Adrenal gland (tissue), 12 donors: ENCODE data around the gene SP6. TPM values are rescaled to one million over a fixed set of nuclear protein-coding genes. Genes with fewer than 3 reads are reported as not detected.

Experiments
- DNase-seq, 7 donors: peaks; one replicate each; pipeline ENCODE4 v3.0.0-alpha.2; 2019 to 2020
- H3K27ac ChIP-seq, 5 donors: fragments of 200-600 bp; sonication (generic) in 4 of 5; 1 replicate in 3 of 5; 2 replicates in 2 of 5; pipeline versions ENCODE4 v1.5.1 to v1.8.0; 2016 to 2020; ENCODE audit warnings: mild to moderate bottlenecking in 1 of 5
- H3K27me3 ChIP-seq: fragments of 200-600 bp; 2 replicates; pipeline ENCODE4 v1.8.0; 2021
- H3K36me3 ChIP-seq, 2 donors: fragments of 200-600 bp; replicated peaks in 1 of 2; 1 replicate in 1 of 2; 2 replicates in 1 of 2; pipeline versions ENCODE4 v1.5.1 to v1.8.0; 2018 to 2022
- H3K4me1 ChIP-seq, 2 donors: fragments of 200-600 bp; replicated peaks in 1 of 2; 1 replicate in 1 of 2; 2 replicates in 1 of 2; pipeline versions ENCODE4 v1.5.1 to v1.8.0; 2018 to 2021
- H3K4me3 ChIP-seq, 4 donors: fragments of 200-600 bp; sonication (generic) in 3 of 4; one replicate each; pipeline ENCODE4 v1.5.1; 2016 to 2018
- H3K9me3 ChIP-seq, 3 donors: fragments of 200-600 bp; sonication (generic) in 1 of 3; replicated peaks in 1 of 3; 1 replicate in 2 of 3; 2 replicates in 1 of 3; pipeline versions ENCODE4 v1.5.1 to v1.8.0; 2016 to 2021
- CTCF ChIP-seq, 6 experiments: fragments of 450-650 bp in 4 of 6; fragments of 200-600 bp in 2 of 6; sonication (generic) in 1 of 6; IDR thresholded peaks; 1 replicate in 5 of 6; 2 replicates in 1 of 6; pipeline versions ENCODE4 v1.5.1 to v1.8.0; 2016 to 2021; ENCODE audit warnings: antibody characterized with exemption in 6 of 6, mild to moderate bottlenecking in 2 of 6, moderate library complexity in 1 of 6
- POLR2A ChIP-seq, 2 donors: fragments of 450-650 bp; IDR thresholded peaks; one replicate each; pipeline ENCODE4 v1.6.1; 2017; ENCODE audit warnings: antibody characterized with exemption in 2 of 2, mild to moderate bottlenecking in 2 of 2, moderate library complexity in 1 of 2
- WGBS, 4 donors: extraction: QIAGEN DNeasy Blood & Tissue Kit in 2 of 4; methylation state at CpG; one replicate each; pipeline versions ENCODE4 v1.1.5 to v1.1.7; 2013 to 2017; 5-methylcytosine and 5-hydroxymethylcytosine counted together
- intact Hi-C, 2 donors: fragments of 100-400 bp; cut with DNase I; formaldehyde crosslinking; loops; one replicate each; pipeline versions ENCODE4 v1.14.1 to v1.15.0; 2022 to 2023
- polyA plus RNA-seq, 3 donors: library from polyadenylated mRNA; stranded (reverse); fragments of 200-250 nt in 2 of 3; fragments of 350-450 nt in 1 of 3; fragmentation: Illumina TruSeq in 1 of 3; extraction: RNeasy Lipid Tissue Mini Kit (QIAGEN cat#74804) in 1 of 3; gene quantifications; one replicate each; pipeline ENCODE4 v1.2.3, GENCODE V29; 2013 to 2014
- total RNA-seq, 9 donors: library from RNA; depleted of rRNA in 4 of 9; stranded (reverse); fragments of >200 nt in 4 of 9; fragments of 120-200 nt in 1 of 9; fragmentation: NEBNext Ultra II Directional in 1 of 9; extraction: Animal tissue kit (Norgen Biotek cat#: 25700) in 1 of 9; gene quantifications; one replicate each; pipeline versions ENCODE4 v1.1.0 to v1.2.4, GENCODE V29; 2013 to 2023
- donor health status: healthy with polysubstance abuse.
- donor health status: Bipolar disorder and iron deficiency.
- donor health status: DM: yes; HTN: yes; CAD: no.
- donor health status: DM: no; HTN: no; CAD: no.
- donor health status: DM: no; HTN: no; CAD: no.
- donor health status: DM: yes; HTN: yes; CAD: no.

SP6 gene
- total and polyA plus RNA-seq, 12 donors, result 0.06 to 3.5 (median 1.0) TPM

GRCh38 chr17:47830396-47831002, 20.5 kb downstream of the SP6 start:
- WGBS, 4 donors, result 60 to 66% (median 62%) methylated on average over 18 of the region's 18 CpGs
- TF ChIP-seq CTCF (IDR thresholded peaks at IDR 0.05) (no peak), POLR2A (IDR thresholded peaks at IDR 0.05) (no peak)
- intact Hi-C loops, result no loop called here

GRCh38 chr17:47829870-47830269, 21.1 kb downstream of the SP6 start:
- WGBS, 4 donors, result 79 to 94% (median 90%) methylated on average over 3 of the region's 3 CpGs
- TF ChIP-seq CTCF (IDR thresholded peaks at IDR 0.05), result no peak
- no peak for TF ChIP-seq POLR2A (IDR thresholded peaks at IDR 0.05)

More at GRCh38 chr17:47830396-47831002, 20.5 kb downstream of the SP6 start:
- Histone ChIP-seq H3K27me3 (no peaks in the 10 kb centered on the region), H3K4me3 (peak overlapping the region in 2 of 4 donors; percentile 55 to 95), H3K27ac (peak overlapping the region in 3 of 5 donors; percentile 42 to 85 (median 72)), H3K4me1 (peaks cover 6 to 16% of the 10 kb centered on the region in 2 donors), H3K36me3 (peaks cover 0 to 31% of the 10 kb centered on the region in 2 donors), H3K9me3 (no peaks in the 10 kb centered on the region)
- DNase-seq, result peak in 2 of 7 donors; percentile 21 to 58

GRCh38 chr17:47823519-47823918, 27.4 kb downstream of the SP6 start:
- Histone ChIP-seq H3K36me3 (peaks cover 0 to 56% of the 10 kb centered on the region in 2 donors), H3K9me3 (no peaks in the 10 kb centered on the region), H3K4me1 (peaks cover 11 to 12% of the 10 kb centered on the region in 2 donors), H3K27me3 (no peaks in the 10 kb centered on the region), H3K27ac (no peak overlapping the region), H3K4me3 (no peak overlapping the region)
- TF ChIP-seq POLR2A (IDR thresholded peaks at IDR 0.05) (no peak), CTCF (IDR thresholded peaks at IDR 0.05) (no peak)
- intact Hi-C loops, result no loop called here
- 89 to 93% (median 92%) methylated on average over 4 of the region's 4 CpGs for WGBS, 4 donors
- DNase-seq, result no peak

More at GRCh38 chr17:47829870-47830269, 21.1 kb downstream of the SP6 start:
- Histone ChIP-seq H3K9me3 (no peaks in the 10 kb centered on the region), H3K27me3 (no peaks in the 10 kb centered on the region), H3K4me3 (no peak overlapping the region), H3K27ac (no peak overlapping the region), H3K36me3 (peaks cover 0 to 36% of the 10 kb centered on the region in 2 donors), H3K4me1 (peaks cover 6 to 16% of the 10 kb centered on the region in 2 donors)
- intact Hi-C loops, result no loop called here
- DNase-seq, result no peak

GRCh38 chr17:47822785-47823184, 28.2 kb downstream of the SP6 start:
- Histone ChIP-seq H3K36me3 (peaks cover 0 to 50% of the 10 kb centered on the region in 2 donors), H3K9me3 (no peaks in the 10 kb centered on the region)

More at GRCh38 chr17:47822785-47823184, 28.2 kb downstream of the SP6 start:
- no peak overlapping the region for H3K27ac ChIP-seq
- DNase-seq, result no peak
- no peaks in the 10 kb centered on the region for H3K27me3 ChIP-seq
- H3K4me1 ChIP-seq, result peaks cover 11 to 12% of the 10 kb centered on the region in 2 donors
- WGBS, 4 donors, result 89 to 94% (median 93%) methylated on average over 4 of the region's 4 CpGs; no CpG with 5 or more reads in 1 of the 4 donors
- intact Hi-C loops, result no loop called here
- no peak overlapping the region for H3K4me3 ChIP-seq
- TF ChIP-seq CTCF (IDR thresholded peaks at IDR 0.05) (no peak), POLR2A (IDR thresholded peaks at IDR 0.05) (no peak)
